ENCODE measurements around the gene SUN3.

Gene SUN3

DNA sequence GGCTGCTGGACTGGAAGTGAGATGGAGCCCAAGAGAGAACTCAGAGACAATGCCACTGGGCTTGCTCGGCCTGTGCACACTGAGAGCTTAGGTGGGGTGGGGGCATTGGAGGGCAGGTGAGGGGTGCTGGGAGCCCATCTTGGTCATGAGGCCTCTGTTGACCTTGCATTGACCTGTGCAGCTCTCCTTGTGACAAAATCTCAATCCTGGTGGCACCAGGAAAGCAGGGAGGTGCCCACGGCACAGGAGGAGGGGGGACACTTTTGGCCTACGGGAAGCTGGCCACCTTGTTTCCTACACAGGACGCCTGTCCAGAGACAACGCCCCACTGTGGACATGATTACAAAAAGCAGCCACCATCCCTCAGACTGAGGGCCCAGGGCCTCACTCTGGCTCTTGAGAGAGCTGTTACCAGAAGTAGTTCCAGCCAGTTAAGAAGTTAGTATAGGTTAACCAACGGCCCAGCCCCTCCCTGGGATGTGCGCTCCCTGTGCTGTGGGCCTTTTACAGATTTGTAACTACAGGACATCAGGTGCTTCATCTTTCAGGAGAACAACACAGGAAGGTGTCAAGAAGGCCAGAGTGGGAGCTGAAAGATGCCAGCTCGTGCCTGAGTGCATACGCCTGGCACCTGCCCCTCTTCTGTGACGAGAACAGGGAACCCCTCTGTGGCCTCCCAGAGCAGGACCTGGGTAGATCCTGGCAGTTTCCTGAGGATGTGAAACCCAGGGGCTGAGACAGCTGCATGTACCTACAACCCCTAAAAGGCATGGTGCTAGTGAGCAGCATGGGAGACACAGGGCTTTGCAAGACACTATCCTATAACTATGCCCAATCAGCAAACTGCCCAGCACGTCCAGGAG is 91.0 kb downstream of the SUN3 start:
- peak overlapping the region; percentile 5; the same call in 1 of the 2 replicates for H3K4me3 ChIP-seq (replicated peaks; ENCODE audit: low read depth, low read length)
- DNase-seq (ENCODE audit: extremely low read depth, insufficient read length), result peak; percentile 67
- H3K36me3 ChIP-seq (ENCODE audit: control insufficient read depth, insufficient read depth, low read length), result no peaks in the 10 kb centered on the region
- TF ChIP-seq, protein P1, sequence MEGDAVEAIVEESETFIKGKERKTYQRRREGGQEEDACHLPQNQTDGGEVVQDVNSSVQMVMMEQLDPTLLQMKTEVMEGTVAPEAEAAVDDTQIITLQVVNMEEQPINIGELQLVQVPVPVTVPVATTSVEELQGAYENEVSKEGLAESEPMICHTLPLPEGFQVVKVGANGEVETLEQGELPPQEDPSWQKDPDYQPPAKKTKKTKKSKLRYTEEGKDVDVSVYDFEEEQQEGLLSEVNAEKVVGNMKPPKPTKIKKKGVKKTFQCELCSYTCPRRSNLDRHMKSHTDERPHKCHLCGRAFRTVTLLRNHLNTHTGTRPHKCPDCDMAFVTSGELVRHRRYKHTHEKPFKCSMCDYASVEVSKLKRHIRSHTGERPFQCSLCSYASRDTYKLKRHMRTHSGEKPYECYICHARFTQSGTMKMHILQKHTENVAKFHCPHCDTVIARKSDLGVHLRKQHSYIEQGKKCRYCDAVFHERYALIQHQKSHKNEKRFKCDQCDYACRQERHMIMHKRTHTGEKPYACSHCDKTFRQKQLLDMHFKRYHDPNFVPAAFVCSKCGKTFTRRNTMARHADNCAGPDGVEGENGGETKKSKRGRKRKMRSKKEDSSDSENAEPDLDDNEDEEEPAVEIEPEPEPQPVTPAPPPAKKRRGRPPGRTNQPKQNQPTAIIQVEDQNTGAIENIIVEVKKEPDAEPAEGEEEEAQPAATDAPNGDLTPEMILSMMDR (IDR thresholded peaks at IDR 0.05; ENCODE audit: insufficient read depth, low read length, poor library complexity, severe bottlenecking), result peak; percentile 13
- H3K27me3 ChIP-seq (replicated peaks; ENCODE audit: control insufficient read depth, insufficient read depth, low read length), result no peaks in the 10 kb centered on the region

All from GM06990 (cell line).